GM21367 (cell line): ENCODE data around the gene NMRAL1.
A peak's percentile ranks its signal among the peaks of the same experiment; 100 is the strongest.

ENCODE experiments used
- ATAC-seq: cut with Tn5 transposase; IDR thresholded peaks from one replicate; pipeline ENCODE4 v1.9.1; 2021; ENCODE audit not compliant: unreplicated experiment

Gene NMRAL1

DNA sequence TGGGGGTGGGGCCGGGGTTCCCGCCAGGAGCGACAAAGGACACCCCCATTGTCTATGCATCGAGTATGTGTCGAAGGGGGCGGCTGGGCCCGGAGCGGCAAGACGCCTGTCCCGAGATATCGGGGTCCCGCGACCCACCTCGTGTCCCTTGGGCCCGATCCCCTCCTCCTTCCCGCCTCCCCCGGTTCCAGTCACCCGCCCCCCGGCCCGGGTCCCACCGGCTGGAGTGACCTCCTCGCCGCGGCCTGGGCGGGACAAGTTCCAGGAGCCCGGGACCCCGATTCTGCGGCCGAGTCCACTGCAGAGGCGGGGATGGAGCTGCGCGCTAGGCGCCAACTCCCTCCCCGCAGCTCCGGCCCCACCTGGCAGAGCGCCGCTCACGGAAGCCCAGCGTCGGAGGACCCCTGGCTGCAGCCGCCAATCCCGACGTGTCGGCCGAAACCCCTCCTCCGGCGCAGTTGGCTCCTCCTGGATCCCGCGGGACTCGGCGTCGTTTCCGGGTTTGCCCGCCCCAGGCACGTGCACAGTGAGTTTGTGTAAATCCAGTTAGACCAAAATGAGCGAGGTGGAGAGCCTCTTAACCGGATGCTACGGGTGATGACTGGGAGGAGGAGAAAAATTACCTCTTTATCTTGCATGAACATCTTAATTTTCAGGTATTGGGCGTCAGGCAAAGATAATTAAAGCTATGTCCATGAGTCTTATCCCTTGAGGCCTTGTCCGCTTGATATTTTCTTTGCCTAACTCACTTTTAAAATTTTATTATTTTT is at the start of gene NMRAL1:
TSS of gene NMRAL1 (minus strand) at position 434 of the 770 bp plus-strand sequence. CDS start 493 bp downstream, outside the sequence.
- peak; percentile 31 for ATAC-seq

DNA sequence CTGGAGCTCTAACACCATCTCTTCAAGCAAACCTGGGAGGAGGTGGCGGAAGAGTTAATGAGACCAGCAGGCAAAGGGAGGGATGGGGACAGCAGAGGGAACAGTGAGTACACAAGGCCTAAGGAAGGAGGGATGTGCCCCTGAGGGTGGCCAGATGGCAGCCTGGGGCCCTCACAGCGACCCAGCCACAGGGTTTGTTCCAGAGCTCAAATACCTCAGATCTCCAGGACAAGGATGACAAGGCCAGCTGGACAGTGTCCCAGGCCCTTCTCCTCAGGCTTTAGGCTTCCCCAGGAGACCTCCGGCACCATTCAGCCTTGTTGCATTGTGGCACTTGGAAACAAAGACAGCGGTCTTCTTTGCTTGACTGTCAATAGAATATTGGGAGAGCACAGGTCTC is 49.3 kb upstream of the NMRAL1 start:
- no peak for ATAC-seq

DNA sequence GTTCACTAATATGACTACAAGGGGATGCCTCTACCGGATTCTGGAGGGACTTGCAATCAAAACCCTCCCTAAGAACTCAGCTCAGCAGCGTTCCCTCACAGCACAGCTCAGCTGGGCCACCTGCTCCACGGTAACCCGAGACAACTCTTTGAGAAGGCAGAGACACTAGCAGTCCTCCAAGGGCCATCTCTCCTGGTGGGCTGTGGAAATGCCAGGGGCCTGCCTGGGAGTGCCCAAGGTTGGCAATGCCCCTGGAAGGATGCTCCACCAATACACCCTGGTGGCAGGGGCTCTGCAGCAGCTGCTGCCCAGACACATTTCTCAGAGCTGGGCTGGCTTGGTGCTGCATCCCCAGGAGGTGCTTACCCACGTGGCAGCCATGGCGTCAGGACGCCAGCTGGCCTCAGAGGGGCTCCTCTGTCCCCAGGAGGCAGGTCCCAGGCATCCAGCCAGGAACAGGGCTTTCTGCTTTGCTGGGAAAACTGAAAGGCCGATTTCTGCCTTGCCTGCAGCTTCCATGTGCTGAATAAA is 47.7 kb upstream of the NMRAL1 start:
- no peak for ATAC-seq

DNA sequence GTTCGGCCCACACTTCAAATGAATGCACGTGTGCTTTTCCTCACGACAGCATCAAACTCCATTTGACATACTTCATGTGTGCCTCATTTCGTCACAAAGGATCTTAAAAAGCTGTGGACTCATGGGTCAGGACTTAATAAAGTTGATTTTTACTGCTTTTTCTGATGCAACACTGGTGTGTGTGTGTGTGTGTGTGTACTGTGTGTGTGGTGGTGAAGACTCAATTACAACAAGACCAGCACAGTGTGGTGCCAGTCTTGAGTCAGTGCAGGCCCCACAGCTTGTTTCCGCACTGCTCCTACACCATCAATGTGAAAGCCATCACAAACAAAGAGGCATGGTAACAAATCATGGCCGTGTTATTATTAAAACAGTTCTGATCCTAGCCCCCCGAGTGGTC is 46.5 kb upstream of the NMRAL1 start:
- ATAC-seq, result no peak

DNA sequence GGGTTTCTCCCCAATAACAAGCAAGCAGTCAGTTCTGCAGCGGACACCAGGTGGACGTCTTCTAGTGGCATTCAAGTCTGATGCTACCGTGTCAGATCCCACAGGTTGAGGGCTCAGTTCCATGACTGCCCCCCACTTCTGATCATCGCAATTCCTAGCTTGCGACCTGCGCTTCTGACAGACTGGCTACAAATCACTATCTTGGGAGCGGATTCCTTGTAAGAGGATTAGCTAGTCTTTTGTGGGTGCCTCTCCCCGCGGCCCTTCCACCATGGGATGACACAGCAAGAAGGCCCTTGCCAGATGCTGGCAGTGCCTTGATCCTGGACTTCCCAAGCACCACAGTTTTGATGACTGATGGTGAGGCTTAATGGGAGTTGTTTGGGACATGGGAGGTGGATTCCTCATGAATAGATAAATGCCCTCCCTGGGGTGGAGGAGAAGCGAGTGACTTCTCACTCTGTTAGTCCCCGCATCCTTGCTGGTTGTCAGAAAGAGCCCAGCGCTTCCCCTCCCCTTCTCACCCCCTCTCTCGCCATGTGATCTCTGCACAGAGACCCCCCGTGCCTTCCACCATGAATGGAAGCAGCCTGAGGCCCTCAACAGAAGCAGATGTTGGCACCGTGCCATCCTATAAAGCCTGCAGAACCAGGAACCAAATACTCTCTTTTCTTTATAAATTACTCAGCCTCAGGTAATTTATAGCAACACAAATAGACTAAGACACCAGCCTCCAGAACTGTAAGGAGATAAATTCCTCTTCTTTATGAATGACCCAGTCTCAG is 45.0 kb upstream of the NMRAL1 start:
- no peak for ATAC-seq

DNA sequence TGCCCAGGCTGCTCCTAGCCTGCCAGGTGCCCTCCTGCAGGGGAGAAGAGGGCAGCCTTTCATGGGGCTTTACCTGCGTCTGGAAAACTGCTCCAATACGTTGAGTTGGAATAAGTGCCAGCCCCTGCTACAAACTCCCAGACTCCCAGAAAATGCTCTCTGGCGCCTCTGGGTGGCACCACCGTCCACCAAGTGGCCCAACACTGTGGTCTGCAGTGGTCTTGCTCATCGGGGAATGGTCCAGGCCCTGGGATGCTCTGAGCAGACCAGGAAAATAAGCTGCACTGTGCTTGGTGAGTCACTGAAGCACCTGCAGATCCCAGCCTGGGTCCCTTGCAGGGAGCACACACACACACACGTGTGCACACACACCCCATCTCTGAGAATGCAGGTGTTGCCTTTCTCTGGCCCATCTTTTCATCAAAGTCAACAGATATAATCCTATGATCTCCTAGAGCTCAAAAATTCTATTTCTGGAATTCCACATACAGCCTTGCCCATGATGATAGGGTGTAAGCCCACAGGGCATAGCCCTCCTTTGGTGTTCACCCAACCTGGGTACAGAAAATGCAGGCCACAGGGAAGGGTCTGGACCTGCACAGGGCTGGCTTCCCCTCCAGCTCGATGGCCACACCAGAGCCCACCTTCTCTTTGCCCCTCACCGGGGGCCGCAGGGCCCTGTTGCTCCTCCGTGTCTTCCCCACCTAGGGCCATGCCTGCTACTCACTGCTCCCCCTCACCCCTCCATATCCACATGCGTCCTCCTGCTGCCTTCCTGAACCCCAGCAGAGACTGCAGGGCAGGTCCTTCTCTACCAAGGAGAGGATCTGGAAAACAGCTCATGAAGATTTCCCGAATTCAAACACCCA is 43.6 kb upstream of the NMRAL1 start:
- ATAC-seq, result no peak

DNA sequence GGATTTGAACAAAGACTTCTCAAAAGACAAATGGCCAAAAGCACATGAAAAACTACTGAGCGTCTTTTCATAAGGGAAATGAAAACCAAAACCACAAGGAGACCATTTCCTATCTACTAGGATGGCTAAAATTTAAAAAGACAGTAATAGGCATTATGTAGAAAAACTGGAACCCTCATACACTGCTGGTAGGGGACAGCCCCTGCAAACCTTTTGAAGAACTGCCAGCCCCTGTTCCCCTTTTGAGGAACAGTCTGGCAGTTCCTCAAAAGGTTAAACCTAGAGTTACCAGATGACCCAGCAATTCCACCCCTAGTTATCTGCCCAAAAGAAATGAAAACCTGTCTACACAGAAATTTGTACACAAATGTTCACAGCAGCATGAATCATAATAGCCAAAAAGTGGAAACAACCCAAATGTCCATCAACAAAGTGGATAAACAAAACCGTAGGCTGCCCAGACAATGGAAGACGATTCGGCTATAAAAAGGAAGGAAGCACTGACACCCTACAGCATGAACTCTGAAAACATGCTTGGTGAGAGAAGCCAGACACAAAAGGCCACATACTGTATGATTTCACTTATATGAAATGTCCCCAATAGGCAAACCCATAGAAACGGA is 41.3 kb upstream of the NMRAL1 start:
- no peak for ATAC-seq

DNA sequence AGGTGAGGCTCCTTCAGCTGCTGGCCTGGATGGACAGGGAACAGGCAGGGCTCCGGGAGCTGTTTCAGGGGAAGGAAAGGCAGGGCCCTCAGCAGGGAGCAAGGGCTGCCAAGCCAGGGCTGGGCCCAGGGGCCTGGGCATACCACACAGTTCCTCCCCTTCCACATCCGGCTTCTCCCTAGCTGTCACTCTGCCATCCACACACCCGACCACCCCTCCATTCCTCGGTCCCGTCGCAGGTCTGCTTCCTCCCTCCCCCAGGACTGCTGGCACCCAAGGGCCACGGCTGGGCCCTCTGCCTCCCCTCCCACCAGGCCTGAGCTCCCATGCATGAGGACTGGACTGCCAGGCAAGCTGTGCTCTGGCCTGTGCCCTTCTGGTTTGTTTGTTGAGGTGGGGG is 40.2 kb upstream of the NMRAL1 start:
- no peak for ATAC-seq

DNA sequence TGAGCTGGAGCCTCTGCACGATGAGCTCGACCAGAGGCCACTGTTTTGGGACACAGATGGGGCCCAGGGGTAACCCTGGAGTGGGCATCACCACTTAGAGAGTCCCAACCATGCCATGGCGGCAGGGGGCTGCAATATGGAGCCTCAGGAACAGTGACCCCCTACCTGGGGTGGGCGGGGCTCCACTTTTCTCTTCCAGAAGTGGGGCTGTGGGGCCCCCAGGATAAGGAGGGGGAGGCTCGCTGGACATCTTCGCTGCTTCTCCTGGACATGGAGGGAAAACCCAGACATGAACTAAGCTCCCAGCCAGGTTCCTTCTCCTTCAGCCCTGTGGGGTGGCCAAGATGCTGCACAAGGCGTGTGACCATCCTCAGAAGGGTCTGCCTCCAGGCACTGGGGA is 39.5 kb upstream of the NMRAL1 start:
- no peak for ATAC-seq

DNA sequence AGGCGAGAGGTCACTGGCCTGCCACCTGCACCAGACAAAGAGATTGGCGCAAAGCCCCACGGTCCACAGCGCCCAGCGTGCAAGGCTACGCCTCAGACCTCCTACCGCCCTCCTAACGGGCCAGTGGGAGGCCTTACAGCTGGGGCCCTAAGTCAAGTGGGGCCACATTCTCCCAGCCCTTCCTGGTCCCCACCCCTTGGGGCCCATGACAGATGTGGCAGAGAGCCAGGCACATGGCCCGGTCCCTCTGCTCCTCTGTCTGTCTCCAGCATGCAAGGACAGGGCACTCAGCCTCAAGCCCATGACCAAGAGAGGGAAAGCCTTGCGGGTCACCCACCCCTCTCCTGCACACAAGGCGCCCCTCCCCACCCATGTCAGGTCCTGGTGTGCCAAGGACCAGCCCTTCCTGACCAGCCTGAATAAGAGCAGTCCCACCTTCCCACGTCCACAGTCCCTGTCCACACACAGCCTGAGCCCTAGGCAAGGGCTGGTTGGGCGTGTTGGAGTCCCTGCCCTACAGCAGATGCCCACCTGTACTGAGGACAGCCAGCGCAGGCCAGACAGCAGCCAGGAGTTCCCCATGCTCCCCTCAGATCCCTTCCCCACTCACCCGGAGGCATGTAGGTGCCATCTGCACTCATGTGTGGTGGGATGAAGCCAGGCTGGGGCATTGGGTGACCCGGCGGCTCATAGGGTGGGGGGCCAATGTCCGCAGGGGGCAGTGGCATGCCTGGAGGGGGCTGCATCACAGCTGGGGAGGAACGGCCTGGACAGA is 38.8 kb upstream of the NMRAL1 start:
- ATAC-seq, result no peak

DNA sequence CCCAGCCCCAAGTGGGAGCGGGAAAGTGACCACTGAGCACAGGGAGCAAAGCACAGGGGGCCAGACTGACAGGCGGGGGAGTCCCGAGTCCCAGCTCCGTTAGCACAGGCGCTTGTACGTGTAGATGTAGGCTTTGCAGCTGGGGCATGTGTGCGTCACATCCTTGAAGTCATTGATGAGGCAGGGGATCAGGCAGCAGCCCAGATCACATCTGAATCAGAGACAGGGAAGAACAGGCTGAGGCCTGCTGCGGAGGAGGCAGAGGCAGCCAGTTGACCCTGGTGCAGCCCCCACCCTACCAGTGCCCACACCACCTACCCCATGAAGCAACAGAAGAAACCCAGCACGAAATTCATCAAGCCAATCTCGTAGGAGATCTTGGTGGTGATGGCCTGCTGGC is 38.0 kb upstream of the NMRAL1 start:
- ATAC-seq, result no peak

DNA sequence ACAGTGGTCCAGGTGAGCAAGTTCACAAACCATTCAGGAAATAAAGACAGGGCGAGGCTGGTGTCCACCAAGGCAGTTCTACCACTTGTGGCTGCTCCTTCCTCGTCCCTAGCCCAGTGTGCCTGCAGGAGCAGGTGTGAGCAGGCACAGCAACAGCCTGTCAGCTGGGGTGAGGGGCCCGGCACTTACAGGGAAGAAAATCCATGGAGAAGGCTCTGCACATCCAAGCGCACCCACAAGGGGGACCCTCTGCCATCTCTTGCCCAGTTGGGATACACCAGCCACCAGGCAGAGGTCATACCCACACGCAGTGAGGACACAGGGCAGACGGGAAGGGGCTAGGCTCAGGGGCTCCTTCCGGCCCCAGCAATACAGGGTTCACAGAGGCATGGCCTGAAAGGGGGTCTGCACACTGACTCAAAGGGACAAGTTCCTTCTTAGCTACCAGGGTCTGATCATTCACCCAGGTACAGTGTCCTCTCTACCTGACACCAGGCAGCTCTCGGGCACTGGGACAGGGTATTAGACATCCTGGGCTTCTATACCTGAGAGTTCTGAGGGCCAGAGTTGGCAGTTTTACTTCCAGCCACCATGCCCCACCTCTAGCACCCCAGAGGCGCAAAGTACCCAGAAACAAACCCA is 37.1 kb upstream of the NMRAL1 start:
- ATAC-seq, result no peak

DNA sequence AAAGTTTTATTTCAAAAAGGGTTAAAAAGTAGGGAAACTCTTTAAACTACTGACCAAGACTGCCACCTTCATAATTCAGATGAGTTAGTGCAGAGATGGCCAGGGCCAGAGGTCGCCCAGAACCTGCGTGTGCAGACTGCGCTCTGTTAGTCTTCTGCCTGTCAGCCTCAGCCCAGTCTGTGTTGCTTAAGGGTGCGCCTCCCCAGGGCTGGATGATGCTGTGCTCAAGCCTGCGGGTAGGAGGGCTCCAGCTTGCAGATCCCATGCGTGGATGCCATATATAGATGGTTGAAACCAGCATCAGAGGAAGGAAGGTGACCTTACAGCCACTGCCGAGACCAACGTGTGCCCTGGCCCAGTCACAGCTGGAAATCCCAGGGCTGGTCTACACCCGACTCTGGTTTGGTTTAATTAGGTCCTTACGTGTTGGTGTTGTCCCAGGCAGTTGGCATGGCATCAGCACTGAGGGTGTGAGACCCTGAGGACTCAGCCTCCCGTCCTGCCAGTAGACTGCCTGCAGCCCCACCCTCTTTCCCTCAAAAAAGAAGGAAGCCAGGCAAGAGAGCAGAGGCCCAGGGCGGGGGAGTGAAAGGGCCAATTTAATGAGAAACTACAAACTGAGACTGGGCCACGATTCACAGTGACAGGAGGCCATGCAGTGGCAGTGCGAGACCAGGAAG is 36.5 kb upstream of the NMRAL1 start:
- no peak for ATAC-seq

DNA sequence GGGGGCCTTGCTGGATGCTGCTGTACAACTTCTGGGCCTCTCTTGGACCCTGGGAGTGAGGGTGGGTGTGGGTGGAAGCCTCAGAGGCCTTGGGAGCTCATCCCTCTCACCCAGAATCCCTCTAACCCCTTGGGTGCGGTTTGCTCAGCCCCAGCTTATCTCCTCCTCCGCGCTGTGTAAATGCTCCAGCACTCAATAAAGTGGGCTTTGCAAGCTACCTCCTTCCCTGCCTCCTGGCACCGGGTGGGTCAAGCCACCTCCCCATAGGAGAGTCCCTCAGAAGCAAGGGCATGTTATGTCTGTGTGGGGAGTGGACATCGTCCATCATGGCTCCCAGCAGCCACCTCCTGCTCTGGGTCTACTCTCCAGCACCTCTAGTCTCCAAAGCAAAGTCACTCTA is 35.7 kb upstream of the NMRAL1 start:
- ATAC-seq, result no peak

DNA sequence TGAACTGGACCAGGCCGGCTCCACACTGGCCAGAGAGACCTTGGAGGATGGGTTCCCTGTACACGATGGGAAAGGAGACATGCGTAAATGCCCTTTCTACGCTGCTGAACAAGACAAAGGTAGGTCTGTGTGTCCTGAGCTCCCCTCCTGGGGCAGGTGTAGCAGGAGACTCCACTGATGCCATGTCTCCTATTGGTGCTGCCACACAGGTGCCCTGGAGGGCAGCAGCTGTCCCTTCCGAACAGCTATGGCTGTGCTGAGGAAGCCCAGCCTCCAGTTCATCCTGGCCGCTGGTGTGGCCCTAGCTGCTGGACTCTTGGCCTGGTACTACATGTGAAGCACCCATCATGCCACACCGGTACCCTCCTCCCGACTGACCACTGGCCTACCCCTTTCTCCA is 35.0 kb upstream of the NMRAL1 start:
- no peak for ATAC-seq

DNA sequence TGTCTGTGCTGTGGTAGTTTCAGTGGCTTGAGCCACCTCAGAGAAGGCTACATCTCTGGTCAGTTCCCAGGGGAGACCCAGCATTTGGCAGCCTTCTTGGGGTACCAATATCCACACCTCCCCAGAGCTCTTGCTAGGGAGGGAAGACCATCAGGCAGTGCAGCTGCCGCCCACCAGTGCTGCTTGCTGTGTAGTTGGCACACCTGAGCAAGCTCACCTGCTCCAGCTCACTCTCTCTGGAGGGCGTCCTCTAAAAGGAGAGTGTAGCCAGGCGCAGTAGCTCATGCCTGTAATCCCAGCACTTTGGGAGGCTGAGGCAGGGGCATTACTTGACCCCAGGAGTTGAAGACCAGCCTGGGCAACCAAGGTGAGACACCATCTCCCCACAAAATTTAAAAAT is 34.4 kb upstream of the NMRAL1 start:
- no peak for ATAC-seq

DNA sequence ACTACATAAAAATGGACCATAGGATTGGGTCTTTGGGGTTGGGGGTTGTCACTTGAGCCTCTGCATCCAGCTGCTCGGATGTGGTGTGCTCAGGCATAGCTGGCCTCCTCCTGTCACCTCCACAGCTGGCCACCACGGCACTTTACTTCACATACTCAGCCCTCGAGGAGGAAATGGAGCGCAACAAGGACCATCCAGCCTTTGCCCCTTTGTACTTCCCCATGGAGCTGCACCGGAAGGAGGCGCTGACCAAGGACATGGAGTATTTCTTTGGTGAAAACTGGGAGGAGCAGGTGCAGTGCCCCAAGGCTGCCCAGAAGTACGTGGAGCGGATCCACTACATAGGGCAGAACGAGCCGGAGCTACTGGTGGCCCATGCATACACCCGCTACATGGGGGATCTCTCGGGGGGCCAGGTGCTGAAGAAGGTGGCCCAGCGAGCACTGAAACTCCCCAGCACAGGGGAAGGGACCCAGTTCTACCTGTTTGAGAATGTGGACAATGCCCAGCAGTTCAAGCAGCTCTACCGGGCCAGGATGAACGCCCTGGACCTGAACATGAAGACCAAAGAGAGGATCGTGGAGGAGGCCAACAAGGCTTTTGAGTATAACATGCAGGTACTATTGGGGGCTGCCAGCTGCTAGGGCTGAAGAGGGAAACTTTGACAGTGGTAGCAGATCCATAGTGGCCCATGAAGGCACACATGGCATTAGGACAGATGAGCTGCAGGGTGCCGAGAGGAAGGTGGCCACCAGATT is 33.3 kb upstream of the NMRAL1 start:
- no peak for ATAC-seq

DNA sequence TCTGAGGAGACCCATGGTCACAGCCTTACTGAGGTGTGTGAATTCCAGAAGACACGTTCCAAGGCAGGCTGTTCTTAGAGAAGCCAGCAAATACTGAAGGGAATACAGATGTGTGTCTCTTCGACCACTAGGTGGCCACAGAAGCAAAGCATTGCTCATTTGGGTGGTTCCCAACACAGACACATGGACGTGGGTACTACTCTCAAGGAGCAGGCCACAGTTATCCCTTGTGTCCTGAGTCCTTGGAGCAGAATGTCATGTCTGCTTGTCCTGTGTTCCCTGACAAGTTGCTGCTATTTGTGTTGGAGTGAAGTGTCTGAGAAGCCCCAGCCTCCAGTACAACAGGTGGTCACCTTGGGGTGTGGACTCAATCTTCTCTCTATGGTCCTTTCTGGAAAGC is 32.0 kb upstream of the NMRAL1 start:
- ATAC-seq, result no peak
